GM19351 (cell line): ENCODE measurements around the gene BCR.

ENCODE experiments used
- ATAC-seq: cut with Tn5 transposase; IDR thresholded peaks from one replicate; pipeline ENCODE4 v1.9.1; 2021; ENCODE audit warnings: mild to moderate bottlenecking, moderate library complexity; ENCODE audit not compliant: unreplicated experiment

BCR gene

DNA sequence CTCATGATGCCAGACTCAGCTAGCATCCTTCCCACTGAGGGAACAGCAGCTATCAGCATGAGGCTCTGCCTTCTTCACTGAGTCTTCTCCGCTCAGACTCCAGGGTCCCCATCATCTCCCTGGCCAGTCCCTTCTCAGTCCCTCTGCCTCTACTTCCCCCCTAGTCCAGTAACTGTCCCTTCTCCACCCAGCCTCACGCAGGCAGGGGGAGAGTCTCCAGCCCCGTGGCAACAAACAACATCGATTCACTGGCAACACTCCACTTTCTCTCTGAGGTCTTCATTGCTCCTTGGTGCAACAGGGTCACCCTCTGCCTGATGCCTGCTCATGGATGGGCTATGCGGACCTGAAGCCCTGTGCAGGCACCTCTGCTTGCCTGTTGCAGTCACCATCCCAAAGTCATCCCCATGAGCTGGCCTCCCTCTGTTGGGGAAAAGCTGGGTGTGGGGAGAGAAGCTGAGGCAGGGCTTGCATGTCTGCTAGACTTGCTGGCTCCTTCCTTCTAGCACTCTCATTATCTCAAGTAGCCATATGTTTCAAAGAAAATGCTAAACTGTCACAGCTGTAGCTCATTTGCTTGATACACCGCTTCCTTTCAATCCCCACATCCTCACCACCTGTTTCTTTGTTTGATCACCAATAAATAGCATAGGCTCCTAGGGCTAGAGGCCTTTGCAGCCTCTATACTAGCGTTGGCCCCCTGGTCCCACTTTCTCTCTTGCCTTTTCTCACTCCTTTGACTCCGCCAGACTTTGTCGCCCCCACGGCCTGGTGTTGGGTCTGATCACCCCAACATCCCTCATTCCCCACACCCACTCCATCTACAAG, 4.3 kb upstream of the BCR start:
- ATAC-seq: no peak

DNA sequence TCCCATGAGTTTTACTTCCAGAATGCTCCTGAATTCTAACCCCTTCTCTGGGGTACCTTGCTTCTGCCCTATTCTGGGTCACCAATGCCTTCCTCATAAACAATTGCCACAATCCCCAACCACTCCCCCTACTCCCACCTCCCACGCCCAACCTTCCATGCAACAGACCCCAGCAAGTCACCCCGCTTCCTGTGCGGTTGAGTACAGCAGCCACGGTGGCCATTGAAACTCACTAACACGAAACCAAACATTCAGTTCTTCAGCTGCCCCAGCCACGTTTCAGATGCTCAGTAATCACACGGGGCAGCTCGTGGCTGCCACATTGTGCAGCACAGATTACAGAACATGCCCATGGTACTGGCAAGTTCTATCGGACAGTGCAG, 3.7 kb upstream of the BCR start:
- ATAC-seq: no peak

DNA sequence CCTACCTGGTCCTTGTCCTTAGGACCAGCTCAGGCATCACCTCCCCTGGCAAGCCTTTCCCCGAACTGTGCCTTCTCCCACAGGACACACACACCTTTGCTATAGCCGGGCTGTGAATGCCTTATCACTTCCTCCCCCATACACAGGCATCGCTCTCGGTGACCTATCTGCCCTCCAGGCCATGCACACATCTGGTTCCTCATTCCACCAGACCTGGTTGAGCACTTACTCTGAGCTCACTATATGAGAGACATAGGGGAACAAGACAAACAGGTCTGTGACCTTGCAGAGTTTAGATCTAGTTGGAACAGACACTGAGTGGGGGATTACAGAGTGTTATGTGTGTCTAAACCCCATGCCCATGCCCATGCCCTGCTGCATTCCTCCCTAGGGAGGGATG, 3.1 kb upstream of the BCR start:
- ATAC-seq: no peak

DNA sequence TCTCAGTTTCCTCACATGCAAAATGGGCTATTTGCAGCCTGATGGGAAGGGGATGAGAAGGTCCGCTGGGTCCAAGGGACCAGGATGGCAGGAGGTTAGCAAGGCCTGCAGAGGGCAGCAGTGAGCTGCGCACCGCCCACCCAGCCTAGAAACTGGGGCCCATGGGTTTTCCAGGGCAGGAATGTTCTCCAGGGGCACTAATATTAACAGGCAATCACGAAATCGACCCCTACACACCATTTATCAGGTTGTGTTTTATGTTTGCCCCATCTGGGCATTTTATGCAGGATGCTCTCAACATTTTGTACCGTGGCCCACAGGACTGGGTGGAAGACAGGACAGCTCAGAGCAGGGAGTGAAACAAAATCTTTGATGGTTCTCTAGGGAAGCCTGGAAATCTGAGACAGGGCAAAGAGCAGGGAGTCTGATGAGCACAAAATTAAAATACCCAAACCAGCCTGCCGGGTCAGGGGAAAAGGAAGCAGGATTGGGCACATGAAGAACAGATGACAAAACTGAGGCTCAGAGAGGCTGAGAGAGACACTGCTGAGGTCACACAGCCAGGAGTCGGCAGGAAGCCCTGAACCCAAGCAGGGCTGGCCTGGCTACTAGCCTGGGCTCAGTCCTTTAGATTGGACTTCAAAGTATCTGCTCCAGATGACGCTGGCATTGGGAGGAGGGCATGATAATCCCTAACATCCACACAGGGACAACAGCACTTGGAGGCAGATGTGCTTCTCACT, 1.6 kb upstream of the BCR start:
- no peak for ATAC-seq

DNA sequence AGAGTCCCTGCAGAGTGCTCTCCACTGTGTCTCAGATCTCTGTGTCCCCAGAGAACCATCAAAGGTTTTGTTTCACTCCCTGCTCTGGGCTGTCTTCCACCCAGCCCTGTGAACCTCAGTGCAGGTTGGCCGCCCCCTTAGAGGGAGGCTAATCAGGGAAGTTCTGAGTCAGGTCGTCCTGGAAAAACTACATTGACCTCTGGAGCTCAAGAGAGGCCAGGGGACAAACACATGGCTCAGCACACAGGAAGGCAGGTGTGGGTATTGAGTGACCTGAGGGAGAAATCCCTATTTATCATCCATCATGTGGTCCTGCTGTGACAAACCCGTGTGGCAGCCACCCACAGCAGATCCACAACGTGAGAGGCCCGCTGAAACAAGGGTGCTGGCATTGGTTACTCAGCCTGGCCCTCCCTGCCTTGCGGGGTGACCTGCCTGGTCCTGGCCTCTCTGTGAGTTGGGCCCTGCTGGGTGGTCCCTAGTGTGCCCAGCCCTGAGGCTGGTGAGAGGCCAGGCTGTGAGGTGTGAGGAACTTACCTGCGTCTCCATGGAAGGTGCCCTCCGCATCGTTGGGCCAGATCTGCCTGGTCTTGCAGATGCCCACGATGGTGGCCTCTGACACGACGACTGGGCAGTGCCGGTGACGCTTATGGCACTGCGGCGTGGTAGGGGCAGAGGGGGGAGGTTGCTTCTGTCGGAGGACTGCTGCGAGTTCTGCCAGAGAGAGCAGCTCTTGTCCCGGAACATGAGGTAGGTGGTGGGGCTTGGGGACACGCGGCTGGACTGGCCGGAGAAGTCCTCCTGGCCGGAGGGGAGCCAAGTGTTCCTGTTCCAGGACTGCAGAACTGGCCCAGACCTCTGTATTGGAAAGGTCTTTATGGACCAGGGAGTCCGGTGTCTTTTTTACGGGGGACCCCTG, 669 bp upstream of the BCR start:
- no peak for ATAC-seq

DNA sequence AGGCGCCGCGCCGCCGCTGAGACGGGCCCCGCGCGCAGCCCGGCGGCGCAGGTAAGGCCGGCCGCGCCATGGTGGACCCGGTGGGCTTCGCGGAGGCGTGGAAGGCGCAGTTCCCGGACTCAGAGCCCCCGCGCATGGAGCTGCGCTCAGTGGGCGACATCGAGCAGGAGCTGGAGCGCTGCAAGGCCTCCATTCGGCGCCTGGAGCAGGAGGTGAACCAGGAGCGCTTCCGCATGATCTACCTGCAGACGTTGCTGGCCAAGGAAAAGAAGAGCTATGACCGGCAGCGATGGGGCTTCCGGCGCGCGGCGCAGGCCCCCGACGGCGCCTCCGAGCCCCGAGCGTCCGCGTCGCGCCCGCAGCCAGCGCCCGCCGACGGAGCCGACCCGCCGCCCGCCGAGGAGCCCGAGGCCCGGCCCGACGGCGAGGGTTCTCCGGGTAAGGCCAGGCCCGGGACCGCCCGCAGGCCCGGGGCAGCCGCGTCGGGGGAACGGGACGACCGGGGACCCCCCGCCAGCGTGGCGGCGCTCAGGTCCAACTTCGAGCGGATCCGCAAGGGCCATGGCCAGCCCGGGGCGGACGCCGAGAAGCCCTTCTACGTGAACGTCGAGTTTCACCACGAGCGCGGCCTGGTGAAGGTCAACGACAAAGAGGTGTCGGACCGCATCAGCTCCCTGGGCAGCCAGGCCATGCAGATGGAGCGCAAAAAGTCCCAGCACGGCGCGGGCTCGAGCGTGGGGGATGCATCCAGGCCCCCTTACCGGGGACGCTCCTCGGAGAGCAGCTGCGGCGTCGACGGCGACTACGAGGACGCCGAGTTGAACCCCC, 798 bp downstream of the BCR start:
- no peak for ATAC-seq

DNA sequence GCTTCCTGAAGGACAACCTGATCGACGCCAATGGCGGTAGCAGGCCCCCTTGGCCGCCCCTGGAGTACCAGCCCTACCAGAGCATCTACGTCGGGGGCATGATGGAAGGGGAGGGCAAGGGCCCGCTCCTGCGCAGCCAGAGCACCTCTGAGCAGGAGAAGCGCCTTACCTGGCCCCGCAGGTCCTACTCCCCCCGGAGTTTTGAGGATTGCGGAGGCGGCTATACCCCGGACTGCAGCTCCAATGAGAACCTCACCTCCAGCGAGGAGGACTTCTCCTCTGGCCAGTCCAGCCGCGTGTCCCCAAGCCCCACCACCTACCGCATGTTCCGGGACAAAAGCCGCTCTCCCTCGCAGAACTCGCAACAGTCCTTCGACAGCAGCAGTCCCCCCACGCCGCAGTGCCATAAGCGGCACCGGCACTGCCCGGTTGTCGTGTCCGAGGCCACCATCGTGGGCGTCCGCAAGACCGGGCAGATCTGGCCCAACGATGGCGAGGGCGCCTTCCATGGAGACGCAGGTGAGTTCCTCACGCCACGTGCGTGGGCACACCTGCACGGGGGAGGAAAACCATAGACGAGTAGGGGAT, 1.5 kb downstream of the BCR start:
- ATAC-seq: no peak

DNA sequence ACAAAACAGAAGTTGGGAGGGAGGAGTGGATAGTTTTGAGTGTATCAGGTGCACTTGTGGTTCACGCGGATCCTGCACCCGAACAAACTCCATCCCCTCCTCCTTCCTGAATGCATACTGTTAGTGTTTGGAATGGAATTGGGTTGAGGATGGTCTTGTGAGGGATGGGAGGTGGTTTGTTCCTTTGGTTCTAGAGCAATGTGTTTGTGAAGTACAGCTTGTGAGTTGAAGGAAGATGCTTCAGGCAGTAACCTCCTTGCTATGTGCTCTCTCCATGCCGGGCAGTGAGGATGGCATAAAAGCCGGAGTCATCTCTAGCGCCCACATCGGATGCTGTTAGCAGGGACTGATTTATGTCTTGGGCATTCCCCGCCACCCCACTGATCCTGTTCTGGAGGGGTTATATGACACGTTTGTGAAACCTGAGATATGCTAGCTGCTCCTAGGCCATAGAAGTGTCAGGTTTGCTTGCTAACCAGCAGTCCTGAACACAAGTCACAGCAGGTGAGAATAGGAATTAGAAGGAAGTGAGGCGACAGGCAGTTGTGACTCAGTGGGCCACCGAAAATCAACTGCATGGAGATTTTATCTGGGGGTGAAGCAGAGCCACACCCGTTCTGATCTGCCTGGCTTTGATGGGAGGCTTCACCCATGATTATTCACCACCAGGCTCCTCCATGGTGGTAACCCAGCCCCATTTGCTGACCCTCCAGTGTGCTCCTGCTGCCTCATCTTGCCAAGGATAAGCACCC, 2.2 kb downstream of the BCR start:
- no peak for ATAC-seq

DNA sequence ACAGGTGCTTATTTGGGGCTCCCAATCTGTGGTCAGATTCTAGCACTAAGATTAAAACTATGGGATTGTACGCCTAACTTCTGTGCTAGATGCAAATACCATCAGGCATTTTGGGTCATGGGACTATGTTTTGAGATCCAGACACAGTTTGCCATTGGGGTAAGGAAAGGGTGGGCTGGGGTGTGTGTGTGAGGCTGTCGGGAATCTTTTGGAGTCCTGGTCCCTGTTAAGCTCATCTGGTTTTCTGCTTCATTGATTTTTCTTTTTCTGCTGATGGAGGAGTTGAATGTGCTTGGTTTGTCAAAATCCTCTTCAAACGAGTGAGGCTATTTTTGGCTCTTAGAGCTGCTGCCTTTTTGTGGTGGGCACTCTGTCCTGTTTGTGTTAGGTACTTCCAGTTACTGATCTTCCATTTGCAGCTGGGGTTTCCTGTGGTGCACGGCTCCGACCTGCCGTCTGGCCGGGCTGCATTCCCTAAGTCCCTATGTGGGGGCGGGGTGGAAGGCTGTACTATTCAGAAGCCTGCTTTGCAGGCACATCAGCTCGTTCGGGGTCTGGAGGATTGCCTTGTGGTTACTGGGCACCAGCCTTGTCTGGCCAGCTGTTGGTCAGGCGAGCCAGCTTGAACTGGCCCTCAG, 2.9 kb downstream of the BCR start:
- no peak for ATAC-seq

DNA sequence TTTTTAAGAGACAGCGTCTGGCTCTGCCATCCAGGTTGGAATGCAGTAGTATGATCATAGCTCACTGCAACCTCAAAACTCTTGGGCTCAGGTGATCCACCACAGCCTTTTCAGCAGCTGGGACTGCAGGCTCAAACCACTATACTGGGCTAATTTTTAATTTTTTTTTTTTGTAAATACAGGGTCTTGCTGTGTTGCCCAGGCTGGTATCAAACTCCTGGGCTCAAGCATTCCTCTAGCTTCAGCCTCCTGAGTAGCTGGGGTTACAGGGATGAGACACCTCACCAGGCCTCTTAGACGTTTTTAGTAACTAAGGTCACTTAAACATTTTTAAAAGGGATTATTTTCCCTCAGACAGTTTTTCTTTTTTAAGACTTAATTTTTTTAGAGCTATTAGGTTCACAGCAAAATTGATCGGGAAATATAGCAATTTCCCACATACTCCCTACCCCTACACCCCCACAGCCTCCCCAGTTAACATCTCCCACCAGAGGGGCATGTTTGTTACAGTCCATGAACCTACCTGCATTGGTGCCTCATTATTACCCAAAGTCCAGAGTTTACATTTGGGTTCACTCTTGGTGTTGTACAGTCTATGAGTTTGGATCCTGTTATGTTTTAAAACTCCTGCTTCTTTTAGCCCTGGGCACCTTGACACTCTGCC, 3.9 kb downstream of the BCR start:
- ATAC-seq: no peak

DNA sequence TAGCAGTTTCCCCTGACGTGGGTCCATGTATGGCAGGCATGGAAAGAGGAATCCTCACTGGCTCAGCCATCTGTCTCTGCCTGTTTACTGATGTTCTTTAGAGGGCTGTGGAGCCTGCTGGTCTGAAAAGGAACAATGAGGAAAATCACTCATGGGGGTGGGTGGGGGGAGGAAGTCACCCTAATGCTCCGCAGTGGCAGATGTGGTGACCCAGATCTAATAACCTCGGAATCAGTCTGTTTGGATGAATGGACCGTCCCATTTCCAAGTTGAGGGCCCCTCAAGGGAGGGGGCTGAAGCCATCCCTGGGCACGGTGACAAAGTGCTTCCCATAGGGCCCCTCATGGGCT, 4.4 kb downstream of the BCR start:
- no peak for ATAC-seq

DNA sequence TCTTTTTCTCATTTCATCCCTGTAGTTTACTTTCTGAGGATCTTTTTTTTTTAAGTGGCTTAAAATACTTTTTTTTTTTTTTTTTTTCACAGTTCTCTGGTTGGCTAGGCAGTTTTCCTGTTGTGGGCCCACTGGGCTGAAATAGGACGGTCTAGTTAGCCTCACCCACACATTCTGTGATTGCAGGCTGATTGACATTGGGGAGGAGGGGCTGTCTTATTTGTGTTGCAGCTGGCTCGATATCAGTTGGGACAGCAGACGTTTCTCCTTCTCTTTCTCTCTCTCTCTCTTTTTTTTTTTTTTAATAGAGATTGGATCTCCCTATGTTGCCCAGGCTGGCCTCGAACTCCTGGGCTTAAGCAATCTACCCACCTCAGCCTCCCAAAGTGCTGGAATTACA, 6.9 kb downstream of the BCR start:
- ATAC-seq: no peak

DNA sequence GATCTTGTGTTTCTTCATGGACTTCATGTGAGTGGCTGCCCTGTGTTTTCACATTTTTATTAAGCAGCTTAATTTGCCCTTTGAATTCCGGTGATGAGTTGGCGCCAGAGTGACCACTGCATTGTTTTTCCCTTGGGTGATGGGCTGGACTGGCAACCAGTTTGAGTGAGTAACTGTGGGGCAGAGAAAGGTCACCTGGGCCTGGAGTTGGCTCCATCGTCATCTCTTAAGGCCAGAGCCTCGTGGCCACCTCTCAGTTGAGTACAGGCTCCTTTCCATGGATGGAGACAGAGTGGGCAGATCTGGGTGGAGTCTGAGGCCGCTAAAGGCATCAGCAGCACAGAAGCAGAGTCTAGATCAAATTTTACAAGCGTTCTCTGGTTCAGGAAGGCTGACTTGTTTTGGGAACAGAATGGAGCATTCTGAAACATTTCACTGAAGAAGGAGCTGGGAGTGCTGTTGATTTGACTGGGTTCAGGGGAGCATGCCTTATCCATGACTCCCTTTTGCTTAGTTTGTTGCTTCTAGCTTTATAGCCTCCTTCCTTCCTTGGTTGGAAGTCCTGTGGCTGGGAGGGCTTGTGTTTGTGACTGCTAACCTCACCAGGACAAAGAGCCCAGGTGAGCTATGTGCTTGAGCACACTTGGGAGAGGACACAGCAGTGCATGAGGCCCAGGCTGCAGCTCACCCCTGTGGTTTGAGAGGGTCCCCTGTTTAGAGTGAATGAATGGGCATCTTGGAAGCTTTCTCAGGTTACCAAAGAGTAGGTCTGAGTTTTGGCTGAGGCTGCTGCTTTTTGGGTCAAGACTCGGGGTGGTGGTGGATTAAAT, 7.8 kb downstream of the BCR start:
- ATAC-seq: no peak

DNA sequence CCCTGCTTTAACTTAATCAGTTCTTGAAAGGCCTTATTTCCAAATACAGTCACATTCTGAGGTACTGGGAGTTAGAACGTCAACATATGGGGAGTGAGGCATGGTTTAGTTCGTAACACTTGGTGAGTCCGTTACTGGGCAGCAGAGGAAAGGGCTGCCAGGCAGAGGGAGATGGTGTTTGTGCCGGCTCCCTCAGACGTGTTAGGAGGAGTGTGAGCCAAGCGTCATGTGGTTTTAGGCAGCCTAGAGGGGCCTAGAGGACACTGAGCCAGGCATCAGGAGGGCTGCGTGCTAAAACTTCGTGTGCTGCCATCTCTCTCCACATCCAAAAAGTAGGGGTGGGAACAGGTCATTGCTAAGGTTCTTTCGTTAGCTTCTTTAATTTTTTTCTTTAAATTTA, 10.2 kb downstream of the BCR start:
- no peak for ATAC-seq

DNA sequence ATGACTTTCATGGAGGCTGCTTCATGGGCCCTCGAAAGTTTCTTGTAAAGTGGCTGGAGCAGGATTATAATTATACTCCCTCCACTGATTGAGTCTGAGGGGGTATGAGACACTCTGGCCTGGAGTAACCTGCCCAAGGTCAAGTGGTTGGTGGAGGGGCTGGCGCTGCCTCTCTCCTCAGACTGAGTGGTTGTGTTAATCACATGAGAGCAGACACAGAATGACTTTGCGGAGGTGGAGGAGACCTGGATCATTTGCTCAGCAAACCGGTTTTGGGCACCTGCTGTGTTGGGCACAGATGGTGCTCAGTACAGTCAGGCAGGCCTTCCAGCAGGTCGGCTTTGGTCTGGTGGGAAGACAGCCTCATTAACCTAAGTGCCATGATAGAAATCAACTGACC, 11.8 kb downstream of the BCR start:
- ATAC-seq: no peak

DNA sequence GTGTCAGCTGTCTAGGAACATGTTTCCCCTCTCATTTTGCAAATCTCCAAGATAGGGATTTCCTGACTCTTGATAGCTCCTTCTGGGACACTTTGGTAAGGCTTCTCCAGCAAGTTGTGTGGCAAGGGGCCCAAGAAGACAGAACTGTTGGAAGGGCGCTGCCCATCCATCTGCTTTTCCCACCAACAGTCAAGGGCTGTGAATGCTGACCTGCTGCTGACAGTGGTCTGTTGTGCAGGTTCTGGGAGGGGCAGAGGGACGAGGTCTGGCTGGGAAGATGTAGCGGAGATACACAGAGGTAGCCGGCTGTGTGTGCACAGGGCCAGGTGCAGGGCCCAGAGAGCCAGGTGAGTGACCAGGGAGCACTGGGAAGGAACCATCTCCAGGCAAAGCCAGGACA, 12.2 kb downstream of the BCR start:
- no peak for ATAC-seq

DNA sequence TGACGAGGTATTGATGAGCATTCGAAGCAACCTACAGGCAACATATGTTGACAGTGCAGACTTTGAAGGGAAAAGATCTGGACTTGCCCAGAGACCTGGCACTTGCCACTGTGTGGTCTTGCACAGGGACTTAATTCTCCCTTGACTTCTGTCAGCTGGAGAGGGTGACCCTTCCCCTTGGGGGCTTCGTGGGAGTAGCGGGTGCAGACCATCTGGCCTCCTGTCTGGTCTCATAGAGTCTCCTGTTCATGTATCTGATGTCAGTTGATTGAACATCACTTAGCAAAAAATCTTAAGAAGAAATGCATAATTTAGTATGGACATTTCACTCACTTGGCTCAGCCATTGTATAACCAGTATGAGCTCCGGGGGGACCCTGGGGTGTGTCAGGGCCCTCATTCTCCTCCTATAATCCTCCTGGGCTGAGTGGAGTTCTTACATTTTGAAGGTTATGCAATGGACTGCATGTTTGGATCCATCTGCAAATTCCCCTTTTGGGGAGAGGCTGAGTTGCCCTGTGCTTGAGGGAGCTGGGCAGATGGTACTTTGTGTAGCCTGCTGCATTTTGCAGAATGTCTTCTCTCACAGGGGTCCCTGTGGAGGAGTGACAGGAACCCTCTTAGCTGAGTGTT, 13.0 kb downstream of the BCR start:
- ATAC-seq: no peak
